Liver (tissue), 9 donors: ENCODE results near the gene USP31. TPM values are rescaled to one million over a fixed set of nuclear protein-coding genes. Genes with fewer than 3 reads are reported as not detected.

Experiments used
- DNase-seq: peaks from one replicate; pipeline ENCODE4 v3.0.0-alpha.2; 2017; ENCODE audit warnings: low spot score
- H3K27ac ChIP-seq, 2 donors: one replicate each; pipeline ENCODE4 v1.7.0; 2013; ENCODE audit warnings: inconsistent platforms in 2 of 2, low read length in 2 of 2, control low read depth in 1 of 2, low read depth in 1 of 2, mild to moderate bottlenecking in 1 of 2
- H3K27me3 ChIP-seq, 4 donors: one replicate each; pipeline versions ENCODE4 v1.6.1 to v1.7.0; 2013; ENCODE audit warnings: low read length in 3 of 4, inconsistent platforms in 1 of 4, mild to moderate bottlenecking in 1 of 4, moderate library complexity in 1 of 4; ENCODE audit not compliant: control insufficient read depth in 4 of 4, insufficient read depth in 4 of 4
- H3K36me3 ChIP-seq, 4 donors: one replicate each; pipeline versions ENCODE4 v1.6.1 to v1.7.0; 2013; ENCODE audit warnings: low read length in 3 of 4, mild to moderate bottlenecking in 3 of 4, low read depth in 1 of 4, moderate library complexity in 1 of 4; ENCODE audit not compliant: control insufficient read depth in 4 of 4, insufficient read depth in 3 of 4
- H3K4me1 ChIP-seq, 4 donors: one replicate each; pipeline versions ENCODE4 v1.6.1 to v1.7.0; 2013; ENCODE audit warnings: low read length in 3 of 4, mild to moderate bottlenecking in 3 of 4, moderate library complexity in 1 of 4; ENCODE audit not compliant: control insufficient read depth in 4 of 4, insufficient read depth in 4 of 4
- H3K4me3 ChIP-seq, 3 donors: one replicate each; pipeline versions ENCODE4 v1.6.1 to v1.7.0; 2013; ENCODE audit warnings: low read length in 3 of 3, control low read depth in 1 of 3, low read depth in 1 of 3, mild to moderate bottlenecking in 1 of 3
- H3K9ac ChIP-seq, 2 donors: one replicate each; pipeline ENCODE4 v1.7.0; 2013; ENCODE audit warnings: low read length in 2 of 2, mild to moderate bottlenecking in 2 of 2, moderate library complexity in 2 of 2, control low read depth in 1 of 2, low read depth in 1 of 2
- H3K9me3 ChIP-seq, 4 donors: one replicate each; pipeline versions ENCODE4 v1.6.1 to v1.7.0; 2013; ENCODE audit warnings: low read length in 3 of 4; ENCODE audit not compliant: control insufficient read depth in 4 of 4
- CTCF ChIP-seq: fragments of 150-350 bp; IDR thresholded peaks from 2 replicates; pipeline ENCODE4 v1.5.1; 2017; ENCODE audit warnings: improper control_type of control experiment, low read depth, low read length; ENCODE audit not compliant: missing input control
- EGR1 ChIP-seq, 2 donors: IDR thresholded peaks; 2 replicates each; pipeline ENCODE4 v1.6.1; 2016 to 2018; ENCODE audit warnings: antibody characterized with exemption in 2 of 2, low read depth in 2 of 2
- FOXA2 ChIP-seq: IDR thresholded peaks from 2 replicates; pipeline ENCODE4 v1.6.1; 2016; ENCODE audit warnings: antibody characterized with exemption
- HNF4A ChIP-seq, 2 donors: conservative IDR thresholded peaks; 2 replicates each; pipeline ENCODE4 v1.6.1; 2016; ENCODE audit warnings: antibody characterized with exemption in 2 of 2, mild to moderate bottlenecking in 2 of 2
- HNF4G ChIP-seq: IDR thresholded peaks from 2 replicates; pipeline ENCODE4 v1.6.1; 2016; ENCODE audit warnings: antibody characterized with exemption
- JUND ChIP-seq, 2 donors: IDR thresholded peaks; 2 replicates each; pipeline ENCODE4 v1.6.1; 2016; ENCODE audit warnings: antibody characterized with exemption in 2 of 2
- NR2F2 ChIP-seq: IDR thresholded peaks from 2 replicates; pipeline ENCODE4 v1.6.1; 2016; ENCODE audit warnings: antibody characterized with exemption
- RAD21 ChIP-seq, 2 donors: IDR thresholded peaks; 2 replicates each; pipeline ENCODE4 v1.6.1; 2016; ENCODE audit warnings: antibody characterized with exemption in 2 of 2, mild to moderate bottlenecking in 2 of 2
- RXRA ChIP-seq, 2 donors: IDR thresholded peaks; 2 replicates each; pipeline ENCODE4 v1.6.1; 2017 to 2018; ENCODE audit warnings: antibody characterized with exemption in 2 of 2, mild to moderate bottlenecking in 1 of 2
- SP1 ChIP-seq: IDR thresholded peaks from 2 replicates; pipeline ENCODE4 v1.6.1; 2018; ENCODE audit warnings: antibody characterized with exemption, mild to moderate bottlenecking
- TAF1 ChIP-seq: conservative IDR thresholded peaks from 2 replicates; pipeline ENCODE4 v1.6.1; 2016; ENCODE audit warnings: antibody characterized with exemption, mild to moderate bottlenecking
- YY1 ChIP-seq: IDR thresholded peaks from 2 replicates; pipeline ENCODE4 v1.6.1; 2016; ENCODE audit warnings: antibody characterized with exemption, mild to moderate bottlenecking
- ZBTB33 ChIP-seq: IDR thresholded peaks from 2 replicates; pipeline ENCODE4 v1.6.1; 2016; ENCODE audit warnings: antibody characterized with exemption
- WGBS: extraction: QIAGEN DNeasy Blood & Tissue Kit; methylation state at CpG from one replicate; pipeline ENCODE4 v1.1.7; 2013; 5-methylcytosine and 5-hydroxymethylcytosine counted together
- polyA plus RNA-seq, 2 donors: library from polyadenylated mRNA; stranded (reverse) in 1 of 2; unstranded in 1 of 2; fragments of 200-250 nt in 1 of 2; fragments of >200 nt in 1 of 2; fragmentation: Nextera tagmentation in 1 of 2; extraction: Ambion mirVana in 1 of 2; gene quantifications; one replicate each; pipeline versions ENCODE4 v1.2.1 to v1.2.3, GENCODE V29; 2013 to 2015
- total RNA-seq, 2 donors: library from RNA; depleted of rRNA; stranded (reverse); fragments of >200 nt; gene quantifications; one replicate each; pipeline ENCODE4 v1.2.3, GENCODE V29; 2014
- TF ChIP-seq, protein P1 (sequence below): IDR thresholded peaks from 2 replicates; pipeline ENCODE4 v1.6.1; 2016; ENCODE audit warnings: antibody characterized with exemption
- TF ChIP-seq, protein P2 (sequence below): IDR thresholded peaks from 2 replicates; pipeline ENCODE4 v1.6.1; 2016; ENCODE audit warnings: antibody characterized with exemption
- donor health status: healthy.
- donor health status: healthy.
- donor health status: healthy.
- donor health status: healthy.
- donor health status: healthy.

The USP31 gene
- total and polyA plus RNA-seq, 4 donors, result 2.4 to 16.4 (median 3.8) TPM

GRCh38 chr16:23088018-23088417 is 61.2 kb downstream of the USP31 start (continued):
- TF ChIP-seq, protein P1, sequence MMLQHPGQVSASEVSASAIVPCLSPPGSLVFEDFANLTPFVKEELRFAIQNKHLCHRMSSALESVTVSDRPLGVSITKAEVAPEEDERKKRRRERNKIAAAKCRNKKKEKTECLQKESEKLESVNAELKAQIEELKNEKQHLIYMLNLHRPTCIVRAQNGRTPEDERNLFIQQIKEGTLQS, result no peak
- TF ChIP-seq EGR1 (IDR thresholded peaks at IDR 0.05; ENCODE audit: low read depth in 2 of 2), result no peak
- TF ChIP-seq ZBTB33, result no peak
- TF ChIP-seq SP1, result no peak
- no peak for TF ChIP-seq TAF1
- no peak for TF ChIP-seq HNF4G
- no peak for TF ChIP-seq HNF4A (conservative IDR thresholded peaks at IDR 0.05)

DNA sequence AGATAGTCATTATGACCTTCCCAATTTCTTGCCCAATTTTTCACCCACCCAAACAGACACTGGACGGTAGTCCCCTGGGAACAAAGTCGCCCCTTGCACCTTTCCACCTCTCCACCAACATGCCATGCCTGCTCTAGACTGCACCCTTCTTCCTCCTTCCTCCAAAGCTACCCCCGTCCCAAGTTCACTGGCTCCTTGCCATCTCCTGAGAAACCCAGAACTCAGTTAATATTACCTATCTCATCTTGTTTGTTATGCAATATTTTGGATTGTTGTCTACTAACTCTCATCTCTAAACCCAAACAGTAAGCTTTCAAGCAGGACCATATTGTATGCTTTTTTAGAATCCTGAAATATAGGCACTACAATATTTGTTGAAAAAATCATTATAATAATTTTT is 63.3 kb downstream of the USP31 start:
- Histone ChIP-seq H3K4me1 (peaks cover 0 to 9% (median 2%) of the 10 kb centered on the region in 4 donors), H3K9me3 (no peaks in the 10 kb centered on the region), H3K27me3 (no peaks in the 10 kb centered on the region), H3K27ac (no peak overlapping the region), H3K9ac (no peak overlapping the region), H3K4me3 (no peak overlapping the region), H3K36me3 (peaks cover 0 to 20% (median 7%) of the 10 kb centered on the region in 4 donors)
- TF ChIP-seq FOXA2, result no peak
- TF ChIP-seq JUND (IDR thresholded peaks at IDR 0.05), result no peak
- no peak for TF ChIP-seq NR2F2
- no peak for TF ChIP-seq YY1
- TF ChIP-seq CTCF, result no peak
- TF ChIP-seq ZBTB33, result no peak
- TF ChIP-seq SP1, result no peak
- TF ChIP-seq, protein P2, sequence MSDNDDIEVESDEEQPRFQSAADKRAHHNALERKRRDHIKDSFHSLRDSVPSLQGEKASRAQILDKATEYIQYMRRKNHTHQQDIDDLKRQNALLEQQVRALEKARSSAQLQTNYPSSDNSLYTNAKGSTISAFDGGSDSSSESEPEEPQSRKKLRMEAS, result no peak
- DNase-seq, result no peak
- WGBS, result 66% methylated on average over 3 of the region's 3 CpGs

GRCh38 chr16:23082161-23082788 is 67.0 kb downstream of the USP31 start:
- peaks cover 0 to 17% (median 5%) of the 10 kb centered on the region in 4 donors for H3K4me1 ChIP-seq
- no peaks in the 10 kb centered on the region for H3K9me3 ChIP-seq
- H3K9ac ChIP-seq, result no peak overlapping the region
- H3K36me3 ChIP-seq, result peaks cover 2 to 15% (median 8%) of the 10 kb centered on the region in 4 donors
- 96% methylated on average over 9 of the region's 9 CpGs for WGBS
- DNase-seq, result no peak
- H3K27me3 ChIP-seq, result no peaks in the 10 kb centered on the region
- TF ChIP-seq RXRA (IDR thresholded peaks at IDR 0.05) (no peak), YY1 (no peak), RAD21 (IDR thresholded peaks at IDR 0.05) (peak; percentile 20 to 45)
- TF ChIP-seq, protein P1, result no peak
- TF ChIP-seq, protein P2, result no peak
- no peak overlapping the region for H3K27ac ChIP-seq
- H3K4me3 ChIP-seq, result no peak overlapping the region
